DOHH2 (cell line): ENCODE measurements around the gene PTPRK.

Experiments used
- EZH2phosphoT487 ChIP-seq: fragments of 200-600 bp; sonication (generic); IDR thresholded peaks from 2 replicates; pipeline ENCODE4 v1.6.1; 2017; ENCODE audit warnings: borderline replicate concordance, mild to moderate bottlenecking, antibody characterized with exemption, low read length, moderate library complexity, mixed read lengths
- TF ChIP-seq, protein P1 (sequence below): fragments of 200-600 bp; sonication (generic); IDR thresholded peaks from one replicate; pipeline ENCODE4 v1.5.1; 2014; ENCODE audit warnings: antibody characterized with exemption, mild to moderate bottlenecking, low read depth, low read length; ENCODE audit not compliant: poor library complexity, severe bottlenecking

DNA sequence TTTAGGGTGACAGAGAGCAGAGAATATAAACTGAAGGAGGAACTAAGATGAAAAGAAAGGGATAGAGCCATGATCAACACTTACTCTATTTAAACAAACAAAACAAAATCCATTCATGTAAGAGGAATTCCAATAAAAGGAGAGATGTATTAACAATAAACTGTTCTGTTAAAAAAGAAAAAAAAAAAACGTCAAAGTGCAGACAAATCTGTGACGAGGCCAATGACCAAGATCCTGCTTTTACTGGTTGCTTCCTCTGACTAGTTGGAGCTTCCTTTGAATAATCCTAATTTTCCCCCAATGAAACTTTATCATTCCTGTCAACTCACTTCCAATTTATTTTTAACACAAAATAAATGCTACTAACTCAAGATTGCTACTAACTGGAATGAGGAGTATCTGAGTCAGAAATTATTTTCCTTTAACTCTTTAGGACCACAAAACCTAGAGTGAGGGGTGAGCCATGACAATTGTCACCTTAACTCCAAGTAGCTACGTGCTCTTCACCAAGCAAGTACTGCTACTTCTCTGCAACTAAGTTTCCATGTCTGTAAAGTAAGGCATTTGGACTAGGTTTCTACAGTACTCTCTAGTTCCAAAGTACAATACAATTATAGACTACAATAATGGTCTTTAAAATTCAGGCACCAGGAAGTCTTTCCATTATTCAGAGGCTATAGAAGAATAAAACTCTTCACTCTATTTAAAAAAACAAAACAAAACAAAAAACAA, 152.0 kb downstream of the PTPRK start:
- TF ChIP-seq, protein P1, sequence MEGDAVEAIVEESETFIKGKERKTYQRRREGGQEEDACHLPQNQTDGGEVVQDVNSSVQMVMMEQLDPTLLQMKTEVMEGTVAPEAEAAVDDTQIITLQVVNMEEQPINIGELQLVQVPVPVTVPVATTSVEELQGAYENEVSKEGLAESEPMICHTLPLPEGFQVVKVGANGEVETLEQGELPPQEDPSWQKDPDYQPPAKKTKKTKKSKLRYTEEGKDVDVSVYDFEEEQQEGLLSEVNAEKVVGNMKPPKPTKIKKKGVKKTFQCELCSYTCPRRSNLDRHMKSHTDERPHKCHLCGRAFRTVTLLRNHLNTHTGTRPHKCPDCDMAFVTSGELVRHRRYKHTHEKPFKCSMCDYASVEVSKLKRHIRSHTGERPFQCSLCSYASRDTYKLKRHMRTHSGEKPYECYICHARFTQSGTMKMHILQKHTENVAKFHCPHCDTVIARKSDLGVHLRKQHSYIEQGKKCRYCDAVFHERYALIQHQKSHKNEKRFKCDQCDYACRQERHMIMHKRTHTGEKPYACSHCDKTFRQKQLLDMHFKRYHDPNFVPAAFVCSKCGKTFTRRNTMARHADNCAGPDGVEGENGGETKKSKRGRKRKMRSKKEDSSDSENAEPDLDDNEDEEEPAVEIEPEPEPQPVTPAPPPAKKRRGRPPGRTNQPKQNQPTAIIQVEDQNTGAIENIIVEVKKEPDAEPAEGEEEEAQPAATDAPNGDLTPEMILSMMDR: no peak
- no peak for TF ChIP-seq EZH2phosphoT487
